HG03520 (cell line): ENCODE measurements around the gene TNFSF13.

Source experiments
- ATAC-seq: cut with Tn5 transposase; IDR thresholded peaks from one replicate; pipeline ENCODE4 v1.9.1; 2021; ENCODE audit warnings: mild to moderate bottlenecking, moderate library complexity; ENCODE audit not compliant: unreplicated experiment

Gene TNFSF13

GRCh38 chr17:7558544-7559319 lies at the start of gene TNFSF13:
Gene TNFSF13 (plus strand): TSS chr17:7558750. CDS start chr17:7559040, 290 bp downstream.
- no peak for ATAC-seq

GRCh38 chr17:7508846-7509245 lies 49.7 kb upstream of the TNFSF13 start:
- no peak for ATAC-seq

GRCh38 chr17:7509937-7510336 lies 48.6 kb upstream of the TNFSF13 start:
- ATAC-seq = no peak

- ATAC-seq = no peak
Observed at GRCh38 chr17:7511108-7511507, 47.4 kb upstream of the TNFSF13 start.

- ATAC-seq = no peak
Observed at GRCh38 chr17:7512105-7512504, 46.4 kb upstream of the TNFSF13 start.

GRCh38 chr17:7512824-7513540 lies 45.6 kb upstream of the TNFSF13 start:
- ATAC-seq = no peak

- ATAC-seq = no peak
Observed at GRCh38 chr17:7513850-7514419, 44.6 kb upstream of the TNFSF13 start.

- ATAC-seq = no peak
Observed at GRCh38 chr17:7515911-7516610, 42.5 kb upstream of the TNFSF13 start.

- ATAC-seq = no peak
Observed at GRCh38 chr17:7523033-7523432, 35.5 kb upstream of the TNFSF13 start.

- ATAC-seq = no peak
Observed at GRCh38 chr17:7528842-7529241, 29.7 kb upstream of the TNFSF13 start.

- ATAC-seq = no peak
Observed at GRCh38 chr17:7530023-7530900, 28.3 kb upstream of the TNFSF13 start.

- no peak for ATAC-seq
Observed at GRCh38 chr17:7538050-7538449, 20.5 kb upstream of the TNFSF13 start.

- no peak for ATAC-seq
Observed at GRCh38 chr17:7538891-7539545, 19.5 kb upstream of the TNFSF13 start.

- ATAC-seq = no peak
Observed at GRCh38 chr17:7541074-7541621, 17.4 kb upstream of the TNFSF13 start.

GRCh38 chr17:7544911-7545310 lies 13.6 kb upstream of the TNFSF13 start:
- no peak for ATAC-seq

- ATAC-seq = no peak
Observed at GRCh38 chr17:7548585-7549400, 9.8 kb upstream of the TNFSF13 start, which contains the start of gene TNFSF12. Gene TNFSF12 (plus strand): TSS chr17:7549058. CDS start chr17:7549154, 96 bp downstream.

- no peak for ATAC-seq
Observed at GRCh38 chr17:7549401-7550055, 9.0 kb upstream of the TNFSF13 start.

GRCh38 chr17:7550344-7550743 lies 8.2 kb upstream of the TNFSF13 start:
- ATAC-seq = no peak
